CD14-positive monocyte (primary cell): ENCODE data around the gene DDX10. TPM values are rescaled to one million over a fixed set of nuclear protein-coding genes. Genes with fewer than 3 reads are reported as not detected.

Source experiments
- DNase-seq, 3 donors: peaks; one replicate each; pipeline ENCODE4 v3.0.0-alpha.2; 2011 to 2022
- H2AFZ ChIP-seq: 2 replicates; pipeline ENCODE4 v1.6.0; 2012; ENCODE audit warnings: mild to moderate bottlenecking, low read depth, low read length, inconsistent platforms; ENCODE audit not compliant: insufficient read depth, poor library complexity, severe bottlenecking
- H3K27ac ChIP-seq, 2 donors: 1 replicate in 1 of 2; 2 replicates in 1 of 2; pipeline ENCODE4 v1.5.1; 2012 to 2013; ENCODE audit warnings: low read length in 2 of 2, control low read depth in 1 of 2, inconsistent platforms in 1 of 2, low read depth in 1 of 2, mild to moderate bottlenecking in 1 of 2
- H3K27me3 ChIP-seq, 2 donors: one replicate each; pipeline versions ENCODE4 v1.6.0 to v1.6.1; 2011 to 2013; ENCODE audit warnings: low read length in 2 of 2; ENCODE audit not compliant: control insufficient read depth in 2 of 2, insufficient read depth in 2 of 2
- H3K36me3 ChIP-seq, 2 donors: replicated peaks in 1 of 2; 1 replicate in 1 of 2; 2 replicates in 1 of 2; pipeline versions ENCODE4 v1.5.1 to v1.6.1; 2012 to 2013; ENCODE audit warnings: low read length in 2 of 2, control low read depth in 1 of 2, inconsistent platforms in 1 of 2, mild to moderate bottlenecking in 1 of 2; ENCODE audit not compliant: insufficient read depth in 2 of 2, control insufficient read depth in 1 of 2
- H3K4me1 ChIP-seq, 2 donors: 1 replicate in 1 of 2; 2 replicates in 1 of 2; pipeline versions ENCODE4 v1.5.1 to v1.6.1; 2012 to 2013; ENCODE audit warnings: low read length in 2 of 2, control low read depth in 1 of 2, inconsistent platforms in 1 of 2, mild to moderate bottlenecking in 1 of 2, moderate library complexity in 1 of 2; ENCODE audit not compliant: insufficient read depth in 2 of 2, control insufficient read depth in 1 of 2
- H3K4me2 ChIP-seq: replicated peaks from 2 replicates; pipeline ENCODE3; 2012; ENCODE audit warnings: low read length, moderate library complexity, mild to moderate bottlenecking; ENCODE audit not compliant: poor library complexity, severe bottlenecking; ENCODE audit errors: extremely low read depth
- H3K4me3 ChIP-seq, 3 experiments: fragments of 200-600 bp in 1 of 3; sonication (generic) in 1 of 3; replicated peaks in 1 of 3; 1 replicate in 2 of 3; 2 replicates in 1 of 3; pipeline ENCODE4 v1.5.1; 2011 to 2013; ENCODE audit warnings: low read length in 3 of 3, mild to moderate bottlenecking in 3 of 3, control low read depth in 2 of 3, low read depth in 2 of 3, inconsistent platforms in 1 of 3, moderate library complexity in 1 of 3
- H3K79me2 ChIP-seq: 2 replicates; pipeline ENCODE4 v1.6.0; 2012; ENCODE audit warnings: mild to moderate bottlenecking, control low read depth, inconsistent platforms, low read length, moderate library complexity; ENCODE audit not compliant: insufficient read depth
- H3K9ac ChIP-seq: 2 replicates; pipeline ENCODE4 v1.6.0; 2017; ENCODE audit warnings: low read length, mild to moderate bottlenecking; ENCODE audit not compliant: insufficient read depth, poor library complexity, severe bottlenecking
- H3K9me3 ChIP-seq, 2 donors: replicated peaks in 1 of 2; 1 replicate in 1 of 2; 2 replicates in 1 of 2; pipeline versions ENCODE4 v1.5.1 to v1.6.1; 2012 to 2013; ENCODE audit warnings: low read length in 2 of 2, control low read depth in 1 of 2; ENCODE audit not compliant: control insufficient read depth in 1 of 2, insufficient read depth in 1 of 2
- H4K20me1 ChIP-seq: 2 replicates; pipeline ENCODE4 v1.6.0; 2012; ENCODE audit warnings: mild to moderate bottlenecking, low read length, control low read depth, moderate library complexity; ENCODE audit not compliant: insufficient read depth
- H3K27ac Mint-ChIP-seq, 7 donors: one replicate each; pipeline ENCODE4 v1.8.0; 2020; ENCODE audit warnings: mild to moderate bottlenecking in 7 of 7, mixed read lengths in 7 of 7, moderate library complexity in 6 of 7, inconsistent platforms in 2 of 7
- H3K27me3 Mint-ChIP-seq, 3 donors: one replicate each; pipeline ENCODE4 v1.8.0; 2021 to 2022; ENCODE audit warnings: low read depth in 3 of 3, mild to moderate bottlenecking in 3 of 3, mixed read lengths in 3 of 3, moderate library complexity in 3 of 3, inconsistent platforms in 1 of 3
- H3K36me3 Mint-ChIP-seq, 2 donors: one replicate each; pipeline ENCODE4 v1.8.0; 2020; ENCODE audit warnings: mixed read lengths in 2 of 2, inconsistent platforms in 1 of 2, mild to moderate bottlenecking in 1 of 2
- H3K4me1 Mint-ChIP-seq: one replicate; pipeline ENCODE4 v1.8.0; 2020; ENCODE audit warnings: mild to moderate bottlenecking, mixed read lengths
- H3K4me3 Mint-ChIP-seq, 2 donors: one replicate each; pipeline ENCODE4 v1.8.0; 2020; ENCODE audit warnings: mild to moderate bottlenecking in 2 of 2, mixed read lengths in 2 of 2, moderate library complexity in 1 of 2
- H3K9me3 Mint-ChIP-seq, 7 donors: one replicate each; pipeline ENCODE4 v1.8.0; 2020 to 2022; ENCODE audit warnings: mixed read lengths in 7 of 7, mild to moderate bottlenecking in 6 of 7, moderate library complexity in 6 of 7, inconsistent platforms in 2 of 7
- CTCF ChIP-seq: fragments of 200-600 bp; IDR thresholded peaks from one replicate; pipeline ENCODE4 v1.8.0; 2022; ENCODE audit warnings: antibody characterized with exemption, mild to moderate bottlenecking
- WGBS: methylation state at CpG from one replicate; pipeline ENCODE4 v1.1.5; 2013; ENCODE audit warnings: missing lambda C conversion rate; ENCODE audit not compliant: insufficient coverage; 5-methylcytosine and 5-hydroxymethylcytosine counted together
- intact Hi-C, 2 donors: fragments of 100-400 bp; cut with micrococcal nuclease; formaldehyde crosslinking; loops; one replicate each; pipeline versions ENCODE4 v1.15.0 to v1.15.1; 2023
- polyA plus RNA-seq, 3 donors: library from polyadenylated mRNA; depleted of rRNA in 1 of 3; unstranded in 2 of 3; stranded (reverse) in 1 of 3; fragments of 300-500 nt in 2 of 3; fragments of >200 nt in 1 of 3; fragmentation: Illumina TruSeq in 2 of 3; gene quantifications; 1 replicate in 2 of 3; 2 replicates in 1 of 3; pipeline ENCODE4 v1.2.3, GENCODE V29; 2012 to 2021

Gene DDX10
- polyA plus RNA-seq, 3 donors = 5.0 to 6.3 (median 5.3) TPM

GRCh38 chr11:108945341-108945740 lies 280.5 kb downstream of the DDX10 start:
- Mint-ChIP-seq H3K4me1 (no peaks in the 10 kb centered on the region), H3K4me3 (no peak overlapping the region), H3K9me3 (peaks cover 0 to 5% (median 2%) of the 10 kb centered on the region in 7 donors), H3K27me3 (no peaks in the 10 kb centered on the region), H3K36me3 (peaks cover 19 to 20% of the 10 kb centered on the region in 2 donors), H3K27ac (no peak overlapping the region)
- no peaks in the 10 kb centered on the region for H3K79me2 ChIP-seq
- H3K27me3 ChIP-seq = no peaks in the 10 kb centered on the region
- peaks cover 4 to 8% of the 10 kb centered on the region in 2 donors for H3K36me3 ChIP-seq
- 86% methylated on average over 2 of the region's 3 CpGs for WGBS
- H3K27ac ChIP-seq = no peak overlapping the region
- H3K4me1 ChIP-seq = no peaks in the 10 kb centered on the region
- no peaks in the 10 kb centered on the region for H4K20me1 ChIP-seq
- H3K4me3 ChIP-seq = no peak overlapping the region
- H3K4me2 ChIP-seq = no peak overlapping the region
- TF ChIP-seq CTCF = no peak
- no peak for DNase-seq
- intact Hi-C loops = no loop called here
- H2AFZ ChIP-seq = no peak overlapping the region
- H3K9me3 ChIP-seq = no peaks in the 10 kb centered on the region
- no peak overlapping the region for H3K9ac ChIP-seq

DNA sequence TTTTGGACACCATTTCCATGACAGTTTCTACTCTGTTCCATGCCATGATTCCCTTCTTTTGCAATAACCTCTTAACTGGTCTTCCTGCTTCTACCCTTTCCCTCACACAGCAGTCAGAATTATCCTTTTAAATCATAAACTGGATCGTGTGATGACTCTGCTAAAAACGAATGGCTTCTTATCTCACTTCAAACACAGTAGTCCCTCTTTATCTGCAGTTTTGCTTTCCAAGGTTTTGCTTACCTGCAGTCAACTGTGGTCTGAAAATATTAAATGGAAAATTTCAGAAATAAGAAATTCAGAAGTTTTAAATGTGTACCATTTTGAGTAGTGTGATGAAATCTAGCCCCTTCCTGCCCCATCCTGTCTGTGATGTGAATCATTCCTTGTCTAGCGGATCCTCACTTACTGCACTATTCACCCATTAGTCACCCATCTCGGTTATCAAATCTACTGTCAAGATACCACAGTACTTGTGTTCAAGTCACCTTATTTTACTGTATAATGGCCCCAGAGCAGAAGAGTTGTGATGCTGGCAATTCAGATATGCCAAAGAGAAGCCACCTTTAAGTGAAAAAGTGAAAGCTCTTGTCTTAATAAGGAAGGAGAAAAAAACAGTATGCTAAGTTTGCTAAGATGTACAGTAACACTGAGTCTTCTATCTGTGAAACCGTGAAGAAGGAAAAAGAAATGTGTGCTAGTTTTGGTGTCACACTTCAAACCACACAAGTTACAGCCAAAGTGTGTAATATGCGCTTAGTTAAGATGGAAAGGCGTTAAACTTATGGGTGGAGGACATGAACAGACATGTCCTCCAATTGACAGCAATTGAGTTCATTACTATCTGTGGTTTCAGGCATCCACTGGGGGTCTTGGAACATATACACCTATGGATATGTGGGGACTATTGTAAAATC lies 283.0 kb downstream of the DDX10 start:
- Histone ChIP-seq H4K20me1 (no peaks in the 10 kb centered on the region), H3K27me3 (no peaks in the 10 kb centered on the region), H3K4me1 (no peaks in the 10 kb centered on the region), H3K4me3 (no peak overlapping the region), H2AFZ (no peak overlapping the region), H3K27ac (no peak overlapping the region), H3K9me3 (no peaks in the 10 kb centered on the region), H3K36me3 (no peaks in the 10 kb centered on the region), H3K4me2 (no peak overlapping the region), H3K79me2 (no peaks in the 10 kb centered on the region), H3K9ac (no peak overlapping the region)
- intact Hi-C loops = no loop called here
- TF ChIP-seq CTCF = no peak
- H3K36me3 Mint-ChIP-seq = peaks cover 3 to 5% of the 10 kb centered on the region in 2 donors
- no peak for DNase-seq
- no peaks in the 10 kb centered on the region for H3K4me1 Mint-ChIP-seq
- H3K27me3 Mint-ChIP-seq = peaks cover 0 to 1% (median 0%) of the 10 kb centered on the region in 3 donors
- no CpG with 5 or more reads among the region's 7 CpGs for WGBS
- H3K27ac Mint-ChIP-seq = no peak overlapping the region
- no peak overlapping the region for H3K4me3 Mint-ChIP-seq
- H3K9me3 Mint-ChIP-seq = peaks cover 0 to 7% (median 4%) of the 10 kb centered on the region in 7 donors
